ENCODE results near the gene DDOST.

DDOST gene

GRCh38 chr1:20661207-20662109 is at the start of gene DDOST:
TSS of gene DDOST (minus strand) at chr1:20661369. CDS start at chr1:20661350, 19 bp downstream.
- DNase-seq: peak; percentile 96

- DNase-seq: no peak
These were observed 49.5 kb upstream of the DDOST start for GRCh38 chr1:20710469-20711284.

- DNase-seq: no peak
These were observed 48.7 kb upstream of the DDOST start for GRCh38 chr1:20709868-20710267.

- DNase-seq: no peak
These were observed 47.7 kb upstream of the DDOST start for GRCh38 chr1:20708891-20709290.

GRCh38 chr1:20708057-20708456 is 46.9 kb upstream of the DDOST start:
- DNase-seq: no peak

- no peak for DNase-seq
These were observed 45.7 kb upstream of the DDOST start for GRCh38 chr1:20706841-20707240.

GRCh38 chr1:20705203-20705755 is 44.1 kb upstream of the DDOST start:
- DNase-seq: peak; percentile 13

GRCh38 chr1:20704390-20705202 is 43.4 kb upstream of the DDOST start:
- no peak for DNase-seq

GRCh38 chr1:20703124-20703756 is 42.1 kb upstream of the DDOST start:
- no peak for DNase-seq

- no peak for DNase-seq
These were observed 41.2 kb upstream of the DDOST start for GRCh38 chr1:20702416-20702815.

- DNase-seq: no peak
These were observed 40.7 kb upstream of the DDOST start for GRCh38 chr1:20701847-20702246.

GRCh38 chr1:20701446-20701845 is 40.3 kb upstream of the DDOST start:
- no peak for DNase-seq

- no peak for DNase-seq
These were observed 39.6 kb upstream of the DDOST start for GRCh38 chr1:20700636-20701215.

GRCh38 chr1:20699558-20699957 is 38.4 kb upstream of the DDOST start:
- no peak for DNase-seq

GRCh38 chr1:20698195-20698910 is 37.2 kb upstream of the DDOST start:
- no peak for DNase-seq

- no peak for DNase-seq
These were observed 36.4 kb upstream of the DDOST start for GRCh38 chr1:20697563-20697962.

- DNase-seq: peak; percentile 82
These were observed 35.5 kb upstream of the DDOST start for GRCh38 chr1:20696397-20697333.

- no peak for DNase-seq
These were observed 34.3 kb upstream of the DDOST start for GRCh38 chr1:20695515-20695914.

- DNase-seq: no peak
These were observed 32.5 kb upstream of the DDOST start for GRCh38 chr1:20693623-20694022.

- no peak for DNase-seq
These were observed 30.7 kb upstream of the DDOST start for GRCh38 chr1:20691872-20692271.
